GM18511 (cell line): ENCODE measurements around the gene STK4.
"Not testable (repeated sequence)": the region's sequence is repeated elsewhere in the genome, so short reads cannot be mapped to it uniquely, and the experiment has no call there.

ENCODE experiments used
- ATAC-seq: cut with Tn5 transposase; IDR thresholded peaks from one replicate; pipeline ENCODE4 v1.9.1; 2021; ENCODE audit warnings: mild to moderate bottlenecking, moderate library complexity; ENCODE audit not compliant: unreplicated experiment

STK4 gene

GRCh38 chr20:45051204-45052060, 85.1 kb downstream of the STK4 start:
- peak; percentile 52 for ATAC-seq

- ATAC-seq: no peak
Observed at GRCh38 chr20:45052698-45053429, 86.6 kb downstream of the STK4 start.

- ATAC-seq: no peak
Observed at GRCh38 chr20:45053430-45054351, 87.4 kb downstream of the STK4 start.

GRCh38 chr20:45055056-45055455, 88.7 kb downstream of the STK4 start:
- ATAC-seq: no peak

- ATAC-seq: no peak
Observed at GRCh38 chr20:45056473-45057173, 90.3 kb downstream of the STK4 start.

GRCh38 chr20:45058168-45058850, 92.0 kb downstream of the STK4 start:
- ATAC-seq: no peak

GRCh38 chr20:45059022-45059728, 92.9 kb downstream of the STK4 start:
- ATAC-seq: no peak

GRCh38 chr20:45060294-45060693, 94.0 kb downstream of the STK4 start:
- ATAC-seq: no peak

- no peak for ATAC-seq
Observed at GRCh38 chr20:45061244-45061643, 94.9 kb downstream of the STK4 start.

GRCh38 chr20:45063107-45063506, 96.8 kb downstream of the STK4 start:
- ATAC-seq: not testable (repeated sequence)

GRCh38 chr20:45064812-45065211, 98.5 kb downstream of the STK4 start:
- no peak for ATAC-seq

- no peak for ATAC-seq
Observed at GRCh38 chr20:45066372-45066771, 100.1 kb downstream of the STK4 start.

GRCh38 chr20:45067087-45067486, 100.8 kb downstream of the STK4 start:
- no peak for ATAC-seq

GRCh38 chr20:45067558-45067957, 101.2 kb downstream of the STK4 start:
- ATAC-seq: no peak

- no peak for ATAC-seq
Observed at GRCh38 chr20:45069261-45069660, 102.9 kb downstream of the STK4 start.

GRCh38 chr20:45070932-45071632, 104.8 kb downstream of the STK4 start:
- no peak for ATAC-seq

GRCh38 chr20:45072066-45072465, 105.8 kb downstream of the STK4 start:
- no peak for ATAC-seq

- no peak for ATAC-seq
Observed at GRCh38 chr20:45073221-45073620, 106.9 kb downstream of the STK4 start.

- ATAC-seq: no peak
Observed at GRCh38 chr20:45077559-45077958, 111.2 kb downstream of the STK4 start.
